ENCODE data around the gene AMMECR1.

The AMMECR1 gene

DNA sequence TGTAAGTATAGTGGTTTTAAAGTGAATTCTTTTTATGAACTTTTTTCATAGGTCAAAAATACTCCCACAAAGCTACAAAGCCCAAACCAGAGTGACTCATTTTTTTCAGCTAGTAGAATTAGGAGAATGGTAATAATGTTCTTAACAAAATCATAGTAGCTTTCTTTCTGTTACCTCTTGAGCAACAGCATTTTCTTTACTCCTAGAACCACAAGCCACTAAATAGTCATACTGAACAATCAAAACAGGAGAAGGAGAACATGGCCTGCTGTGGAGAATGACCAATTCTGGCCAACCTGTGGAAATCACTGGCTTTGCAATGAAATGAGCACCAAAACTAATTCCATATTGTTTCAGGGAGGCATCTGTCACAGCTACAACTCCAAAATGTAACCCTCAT is 112.9 kb downstream of the AMMECR1 start:
- DNase-seq = no peak

- DNase-seq = no peak
Observed at GRCh38 chrX:110201799-110202198, 116.1 kb downstream of the AMMECR1 start.

DNA sequence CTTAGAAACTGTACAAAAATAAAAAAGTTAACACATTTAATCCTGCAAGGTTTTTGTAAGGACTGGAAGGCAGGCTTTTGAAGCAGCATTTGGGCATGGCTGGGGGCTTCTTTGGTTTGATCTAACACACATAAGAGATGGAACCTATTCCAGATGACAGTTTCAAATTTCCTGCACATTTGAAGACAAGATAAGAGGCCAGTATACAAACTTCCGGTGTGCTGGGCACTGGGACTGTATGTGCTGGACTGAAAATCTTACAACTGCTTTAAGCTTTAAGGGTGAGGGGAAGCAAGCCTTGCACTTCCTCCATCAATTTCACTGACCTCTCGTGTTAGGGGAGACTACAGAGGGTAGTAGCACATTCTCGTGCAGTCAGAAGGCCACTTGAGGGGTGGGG is 122.9 kb downstream of the AMMECR1 start:
- no peak for DNase-seq

DNA sequence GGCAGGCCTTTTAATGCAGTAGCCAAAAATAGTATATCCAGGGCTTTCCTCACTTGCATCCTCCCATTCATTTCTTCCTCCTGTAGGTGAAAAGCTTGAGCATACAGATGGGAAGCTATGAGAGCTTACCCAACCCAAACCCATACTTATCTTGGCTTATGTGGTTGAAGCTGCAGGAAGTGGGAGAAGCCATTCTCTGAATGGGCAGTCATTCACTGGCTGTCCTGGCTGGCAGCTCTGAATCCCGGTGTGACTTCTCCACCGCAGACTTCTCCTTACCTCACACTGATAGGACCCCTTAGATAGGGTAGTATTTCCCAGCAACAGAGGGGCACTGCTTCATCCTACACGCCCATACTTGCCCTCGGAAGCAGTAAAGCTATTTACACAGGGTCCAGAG is 125.4 kb downstream of the AMMECR1 start:
- DNase-seq = no peak

DNA sequence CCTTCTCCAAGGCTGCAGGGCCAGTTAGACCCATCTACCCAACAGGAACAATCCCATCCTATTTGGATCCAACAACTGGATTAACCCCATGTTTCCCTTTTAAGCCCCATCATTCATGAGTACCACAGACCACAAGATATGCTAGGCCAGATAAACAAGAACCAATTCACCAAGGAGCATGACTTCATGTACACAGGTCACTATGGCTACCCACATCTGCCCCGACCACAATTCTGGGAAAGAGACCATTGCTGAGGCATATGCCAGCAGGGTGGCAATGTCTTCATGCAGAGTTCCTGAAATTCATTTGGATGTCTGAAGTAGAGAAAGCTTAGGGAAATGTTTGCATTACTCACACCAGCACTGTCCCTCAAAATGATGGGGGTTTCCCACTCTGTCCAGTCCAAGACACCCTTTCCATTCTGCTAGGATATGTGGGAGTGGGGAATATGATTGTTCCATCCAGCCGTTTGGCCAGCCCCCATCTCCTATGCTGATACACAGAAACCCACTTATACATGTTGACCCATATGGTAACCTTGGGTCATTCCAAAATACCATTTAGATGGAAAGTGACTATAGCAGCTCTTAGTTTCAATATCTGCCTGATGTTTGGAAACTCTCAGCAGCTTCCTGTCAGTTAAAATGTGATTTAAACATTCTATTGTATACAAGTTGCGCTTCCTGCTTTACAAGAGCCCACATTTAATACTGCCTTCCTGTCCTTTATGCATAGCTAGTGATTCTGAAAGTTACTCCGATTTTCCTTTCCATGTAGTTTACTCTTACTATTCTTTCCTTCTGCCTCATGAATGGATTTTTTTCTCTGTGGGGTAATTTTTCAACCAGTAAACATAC is 129.0 kb downstream of the AMMECR1 start:
- DNase-seq = no peak

DNA sequence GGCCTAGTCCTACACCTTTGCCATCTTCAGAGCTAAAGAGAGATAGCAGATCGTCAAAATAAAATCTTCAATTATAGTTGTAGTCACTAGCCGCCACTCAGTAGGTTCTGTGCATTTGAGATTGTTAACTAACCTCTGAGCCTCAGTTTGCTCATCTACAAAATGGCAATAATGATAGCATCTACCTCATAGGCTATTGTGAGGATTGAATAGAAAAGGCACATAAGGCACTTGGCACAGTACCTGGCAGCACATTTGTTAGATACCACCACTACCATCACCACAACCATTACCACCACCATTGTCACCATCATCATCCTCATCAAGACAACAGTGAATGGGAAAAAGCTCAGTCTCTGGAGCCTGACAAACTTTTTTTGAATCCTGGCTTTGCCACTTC is 134.6 kb downstream of the AMMECR1 start:
- DNase-seq = no peak

DNA sequence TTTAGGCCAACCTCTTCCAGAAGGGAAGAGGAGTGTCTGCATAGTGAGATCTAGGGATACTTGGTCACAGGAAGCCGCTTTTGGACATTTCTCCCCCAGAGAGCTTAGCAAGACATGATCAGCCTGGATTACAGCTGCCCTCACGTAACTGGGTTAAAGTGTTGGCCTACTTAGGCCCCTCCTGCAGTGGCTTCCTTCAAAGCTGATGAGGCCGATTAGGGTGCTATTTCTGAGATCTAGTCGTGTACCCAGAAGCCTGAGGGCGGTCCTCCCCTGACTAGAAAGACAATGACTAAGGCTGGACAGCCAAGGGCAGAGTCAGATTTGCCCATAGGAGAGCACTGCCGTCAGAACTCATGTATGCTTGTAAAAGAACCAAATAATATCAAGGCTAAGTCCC is 135.0 kb downstream of the AMMECR1 start:
- DNase-seq = no peak

DNA sequence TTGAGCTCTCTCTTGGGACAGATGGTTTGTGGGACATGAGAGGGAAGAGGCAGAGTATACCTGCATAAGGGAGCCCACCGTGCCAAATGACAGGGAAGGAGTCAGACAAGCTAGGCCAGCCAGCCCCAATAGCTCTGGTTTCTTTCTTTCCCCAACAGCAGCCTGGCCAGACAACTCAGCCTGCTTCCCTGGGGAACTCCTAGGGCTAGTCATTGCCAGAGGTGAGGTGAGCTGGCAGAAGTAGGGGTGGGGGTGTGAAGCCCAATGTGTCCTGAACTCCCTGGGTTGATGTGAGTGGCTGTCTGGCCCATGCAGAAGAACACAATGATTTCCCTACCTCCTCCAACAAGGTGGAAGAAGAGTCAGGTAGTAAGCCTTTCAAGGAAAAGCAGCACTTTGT is 135.5 kb downstream of the AMMECR1 start:
- DNase-seq = no peak

DNA sequence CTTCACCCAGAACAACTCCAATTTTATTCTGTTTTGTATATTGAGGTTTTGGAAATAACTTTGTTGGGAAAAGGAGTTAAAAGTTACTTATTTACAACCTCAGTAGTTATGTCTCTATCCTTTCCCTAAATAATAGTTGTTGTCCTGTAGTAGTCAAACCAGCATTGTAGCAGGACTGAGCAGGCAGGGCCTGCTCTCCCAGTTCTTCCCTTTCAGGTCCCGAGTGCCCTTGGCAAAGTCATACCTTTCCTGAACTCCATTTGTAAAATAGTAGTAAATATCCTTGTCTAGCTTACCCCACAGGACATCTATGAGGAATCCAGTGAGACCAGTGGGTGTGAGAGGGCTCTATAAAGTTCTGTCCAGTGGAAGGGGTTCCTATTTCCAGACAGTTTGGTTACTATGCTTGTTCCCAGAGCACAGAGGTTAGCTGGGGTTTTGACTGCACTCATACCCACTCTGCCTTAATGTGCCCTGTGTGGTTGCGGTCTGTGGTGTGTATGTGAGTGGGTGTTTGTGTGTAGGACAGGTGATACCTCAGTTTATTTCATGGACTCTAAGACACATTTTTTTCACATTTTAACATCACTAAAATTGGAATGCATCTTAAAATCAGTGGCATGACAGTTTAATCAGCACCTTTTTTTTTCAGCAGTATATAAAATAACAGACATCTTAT is 136.3 kb downstream of the AMMECR1 start:
- DNase-seq = no peak

DNA sequence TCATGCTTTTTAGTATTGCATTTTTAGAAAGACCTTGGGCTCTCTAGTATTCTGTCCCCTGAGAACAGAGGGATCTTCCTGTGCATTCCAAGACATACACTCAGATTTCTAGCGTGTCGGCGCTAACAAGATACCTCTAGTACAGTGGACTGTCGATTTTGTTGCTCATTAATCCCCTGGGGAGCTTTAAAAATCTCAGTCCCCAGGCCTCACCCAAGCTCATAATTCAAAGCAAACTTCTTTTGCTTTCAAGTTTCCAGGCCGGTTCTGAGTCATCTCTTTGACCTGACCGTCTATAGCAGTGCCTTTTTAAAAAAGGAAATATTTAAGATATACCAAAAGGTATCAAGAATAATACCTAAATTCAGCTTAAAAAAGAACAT is 137.0 kb downstream of the AMMECR1 start:
- no peak for DNase-seq

DNA sequence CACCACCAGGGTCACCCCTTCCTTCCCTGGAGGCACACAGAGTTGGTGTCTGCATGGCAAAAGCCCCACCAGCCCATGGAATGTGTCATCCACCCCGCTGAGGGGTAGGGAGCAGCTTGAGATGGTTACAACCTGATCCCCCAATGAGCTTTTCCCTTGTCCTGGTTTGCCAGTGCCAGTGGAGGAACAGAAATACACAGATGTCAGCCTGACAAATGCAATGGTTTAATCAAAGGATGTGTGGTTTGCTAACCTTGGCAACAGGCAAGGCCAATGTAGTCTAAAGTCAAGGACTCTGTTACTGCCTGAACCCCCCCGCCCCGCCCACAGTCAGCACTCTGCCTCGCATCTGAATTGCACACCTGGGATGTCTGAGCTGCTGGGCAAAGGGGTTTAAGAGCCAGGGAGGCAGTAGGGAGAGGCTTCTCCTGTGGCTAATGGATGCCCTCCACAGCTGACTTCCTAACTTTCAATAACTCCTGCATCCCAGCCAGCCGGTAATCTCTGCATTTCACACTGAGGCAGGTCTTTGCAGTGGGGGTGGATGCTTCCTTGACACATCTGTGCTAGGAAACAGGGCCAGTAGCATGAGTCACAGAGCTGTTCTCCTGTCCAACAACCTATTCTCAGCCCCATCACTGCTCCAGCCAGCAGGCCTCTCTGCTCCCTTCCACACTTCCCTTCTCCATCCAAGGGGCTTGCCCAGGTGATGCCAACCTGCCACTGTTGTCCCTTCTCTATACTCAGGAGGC is 137.5 kb downstream of the AMMECR1 start:
- no peak for DNase-seq

DNA sequence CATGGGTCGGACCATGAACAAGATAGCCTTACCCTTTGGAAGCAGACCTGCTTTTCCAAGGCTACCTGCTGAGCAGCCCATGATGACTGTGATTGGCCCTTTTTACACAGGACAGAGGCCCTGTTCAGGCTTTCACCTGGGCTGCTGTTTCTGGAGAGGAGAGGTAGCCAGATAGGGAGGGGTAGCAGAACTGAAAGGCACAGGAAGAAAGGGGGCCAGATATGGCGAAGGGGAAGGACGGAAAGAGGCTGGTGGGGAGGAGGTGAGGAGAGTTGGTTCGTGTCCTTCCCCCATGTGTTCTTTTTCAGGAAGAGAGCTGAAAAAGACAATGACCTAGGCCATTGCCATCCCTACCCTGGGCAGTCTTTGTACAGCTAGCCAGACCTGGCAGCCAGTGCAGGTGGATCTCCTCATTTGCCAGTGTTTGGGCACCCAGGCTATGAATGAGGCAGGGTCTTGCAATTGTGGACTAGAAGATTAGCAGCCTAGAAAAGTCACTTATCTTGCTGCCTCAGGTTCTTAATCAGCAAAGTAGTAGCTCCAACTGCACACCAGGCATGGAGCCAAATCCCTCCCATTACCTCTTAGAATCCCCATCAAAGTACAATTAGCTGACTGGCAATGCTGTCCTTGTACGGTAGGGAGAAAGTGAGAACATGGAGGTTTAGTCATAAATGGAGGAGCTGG is 139.6 kb downstream of the AMMECR1 start:
- DNase-seq = no peak

DNA sequence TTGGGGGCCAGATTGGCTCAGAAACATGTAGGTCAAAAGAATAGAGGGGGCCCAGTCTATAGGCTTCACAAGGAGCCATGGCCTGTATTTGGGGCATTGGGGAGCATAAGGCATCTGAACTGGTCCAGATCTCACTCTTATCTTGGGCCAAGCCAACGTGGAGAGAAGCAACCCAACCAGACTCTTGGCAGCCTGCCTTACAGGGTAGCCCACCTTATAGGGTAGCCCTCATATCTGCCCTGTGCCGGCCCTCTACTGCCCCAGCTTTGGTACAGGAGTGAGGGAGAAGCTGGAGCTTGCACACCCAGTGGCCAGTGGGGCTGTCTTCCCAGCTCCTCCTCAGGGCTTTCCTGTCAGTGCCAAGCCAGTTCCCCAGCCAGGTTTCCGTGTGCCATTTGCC is 142.2 kb downstream of the AMMECR1 start:
- DNase-seq = no peak

GRCh38 chrX:110175146-110175545 is 142.7 kb downstream of the AMMECR1 start:
- DNase-seq = no peak

DNA sequence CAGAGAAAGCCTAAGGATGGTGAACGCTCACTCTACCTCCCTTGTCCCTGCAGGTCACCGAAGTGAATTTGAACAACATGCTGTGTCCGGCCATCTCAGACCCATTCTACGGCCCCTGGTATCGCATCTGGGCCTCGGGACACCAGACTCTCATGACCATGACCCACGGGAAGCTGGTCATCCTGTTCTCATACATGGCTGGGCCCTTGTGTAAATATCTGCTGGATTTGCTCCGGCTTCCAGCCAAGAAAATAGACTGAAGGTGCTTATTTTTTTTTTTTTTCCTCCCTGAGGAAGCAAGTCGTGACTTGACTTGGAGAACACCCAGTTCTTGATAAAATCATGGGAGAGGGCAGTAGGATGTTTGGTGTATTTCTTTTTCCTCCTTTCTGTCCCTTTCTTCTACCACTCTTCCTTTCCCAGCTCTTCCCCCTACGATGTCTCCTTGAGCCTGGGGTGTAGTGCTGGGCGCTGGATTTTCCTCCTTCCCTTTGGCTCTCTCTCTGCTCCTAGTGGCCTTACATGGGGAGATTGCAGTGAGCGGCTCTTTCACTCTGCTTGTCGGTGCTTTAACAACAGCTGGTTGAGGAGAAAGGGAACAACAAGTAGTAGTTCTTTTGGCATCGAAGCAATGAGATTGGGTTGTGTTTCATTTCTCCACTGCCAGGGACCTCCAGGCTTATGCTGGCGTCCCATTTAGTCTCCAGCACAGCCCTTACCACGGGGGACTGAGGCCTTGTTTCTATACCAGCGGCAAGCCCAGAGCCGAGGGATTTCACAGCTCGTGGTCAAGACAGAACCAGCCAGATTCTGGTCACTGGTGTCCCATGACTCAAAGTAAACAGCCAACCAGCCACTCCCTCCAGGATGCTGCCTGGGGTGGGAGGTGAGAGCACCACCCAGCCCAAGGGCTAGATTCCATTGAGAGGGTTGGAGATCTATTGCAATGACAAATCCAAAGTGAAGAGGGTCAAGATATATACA is 144.4 kb downstream of the AMMECR1 start:
- DNase-seq = no peak

GRCh38 chrX:110172215-110172614 is 145.7 kb downstream of the AMMECR1 start:
- no peak for DNase-seq

- DNase-seq = no peak
Observed at GRCh38 chrX:110171442-110171841, 146.4 kb downstream of the AMMECR1 start.

GRCh38 chrX:110170029-110170428 is 147.9 kb downstream of the AMMECR1 start:
- DNase-seq = no peak

- no peak for DNase-seq
Observed at GRCh38 chrX:110168585-110168984, 149.3 kb downstream of the AMMECR1 start.

DNA sequence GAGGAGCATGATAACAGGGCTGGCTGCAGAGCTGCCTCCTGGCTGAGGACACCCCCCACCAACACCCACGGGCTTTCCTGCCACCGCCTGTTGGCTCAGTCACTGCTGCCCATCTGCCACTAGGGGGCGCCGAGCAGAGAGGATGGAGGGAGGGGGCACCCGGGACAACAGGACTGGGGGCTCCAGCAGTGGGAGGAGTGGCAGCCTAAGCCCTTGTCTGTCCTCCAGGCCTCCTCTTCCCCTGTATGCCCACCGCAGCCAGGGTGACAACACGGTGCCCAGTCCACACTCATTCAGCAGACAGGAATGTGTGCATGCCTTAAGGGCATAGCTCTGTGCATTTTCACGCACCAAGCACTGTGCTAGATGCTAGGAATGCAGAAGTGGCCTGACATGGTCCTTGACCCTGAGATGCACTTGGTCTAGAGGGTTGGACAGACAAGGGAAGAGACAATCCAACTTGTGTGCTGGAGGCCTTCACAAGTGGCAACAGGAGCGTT is 149.9 kb downstream of the AMMECR1 start:
- peak; percentile 38 for DNase-seq

- no peak for DNase-seq
Observed at GRCh38 chrX:110163488-110163887, 154.4 kb downstream of the AMMECR1 start.

GRCh38 chrX:110162867-110163266 is 155.0 kb downstream of the AMMECR1 start:
- no peak for DNase-seq
